GM13977 (cell line): ENCODE data around the gene CLDN19.
"Not testable (repeated sequence)": the region's sequence is repeated elsewhere in the genome, so short reads cannot be mapped to it uniquely, and the experiment has no call there.

ENCODE experiments used
- DNase-seq: peaks from one replicate; pipeline ENCODE4 v3.0.0; 2012; ENCODE audit warnings: low spot score
- CTCF ChIP-seq: IDR thresholded peaks from 2 replicates; pipeline ENCODE4 v1.5.1; 2012; ENCODE audit warnings: mild to moderate bottlenecking, control low read depth; ENCODE audit not compliant: insufficient read depth; ENCODE audit errors: extremely low read depth, missing control alignments
- in situ Hi-C: fragments of 300-500 bp; cut with MboI; formaldehyde crosslinking; loops from one replicate; pipeline ENCODE4 v1.12.0; 2022; ENCODE audit warnings: low sequenced_read_pairs, low pct_unique_long_range_greater_than_20kb, mixed read lengths, inconsistent platforms; ENCODE audit not compliant: unreplicated experiment

Gene CLDN19

GRCh38 chr1:42732126-42732680 lies 7.8 kb downstream of the CLDN19 start:
- DNase-seq: no peak
- no peak for TF ChIP-seq CTCF
- in situ Hi-C loops: loop anchor here (25.0 kb wide), 1 partner anchor 395 kb away; the partner anchor contains the start of gene FOXJ3

GRCh38 chr1:42731585-42731984 lies 8.5 kb downstream of the CLDN19 start:
- in situ Hi-C loops: loop anchor here (25.0 kb wide), 1 partner anchor 394 kb away; the partner anchor contains the start of gene FOXJ3
- no peak for TF ChIP-seq CTCF
- no peak for DNase-seq

GRCh38 chr1:42730988-42731387 lies 9.0 kb downstream of the CLDN19 start:
- DNase-seq: no peak
- in situ Hi-C loops: loop anchor here (25.0 kb wide), 1 partner anchor 394 kb away; the partner anchor contains the start of gene FOXJ3
- peak; percentile 14 for TF ChIP-seq CTCF

- in situ Hi-C loops: loop anchor here (25.0 kb wide), 1 partner anchor 393 kb away; the partner anchor contains the start of gene FOXJ3
- TF ChIP-seq CTCF: no peak
- no peak for DNase-seq
Observed at GRCh38 chr1:42730002-42730401, 10.0 kb downstream of the CLDN19 start.

- in situ Hi-C loops: loop anchor here (25.0 kb wide), 1 partner anchor 389 kb away; the partner anchor contains the start of gene FOXJ3
- not testable (repeated sequence) for DNase-seq
Observed at GRCh38 chr1:42725820-42726219, 14.2 kb downstream of the CLDN19 start.

- DNase-seq: no peak
Observed at GRCh38 chr1:42723511-42723910, 16.5 kb downstream of the CLDN19 start.

GRCh38 chr1:42722403-42722802 lies 17.6 kb downstream of the CLDN19 start:
- DNase-seq, in situ Hi-C loops: not testable (repeated sequence)

More at GRCh38 chr1:42723511-42723910, 16.5 kb downstream of the CLDN19 start:
- in situ Hi-C loops: no loop called here
- no peak for TF ChIP-seq CTCF
